ENCODE results near the gene LILRB1. TPM values are rescaled to one million over a fixed set of nuclear protein-coding genes. Genes with fewer than 3 reads are reported as not detected.
A peak's percentile ranks its signal among the peaks of the same experiment; 100 is the strongest.

Gene LILRB1
- total and polyA plus RNA-seq, 10 donors, result 23.5 to 249 (median 113) TPM

GRCh38 chr19:54653181-54653809, 23.0 kb downstream of the LILRB1 start:
- H3K27ac ChIP-seq, result no peak overlapping the region
- peaks cover 0 to 9% (median 0%) of the 10 kb centered on the region in 7 donors for H3K27me3 ChIP-seq (replicated peaks in 1 of 7)
- WGBS, 5 donors, result 28 to 42% (median 33%) methylated on average over 6 of the region's 6 CpGs
- no peaks in the 10 kb centered on the region for H3K9me3 ChIP-seq
- H3K36me3 ChIP-seq, result no peaks in the 10 kb centered on the region
- no peaks in the 10 kb centered on the region for H3K4me1 ChIP-seq
- TF ChIP-seq POLR2AphosphoS5 (IDR thresholded peaks at IDR 0.05) (no peak), POLR2A (IDR thresholded peaks at IDR 0.05) (no peak)
- TF ChIP-seq, protein P1, sequence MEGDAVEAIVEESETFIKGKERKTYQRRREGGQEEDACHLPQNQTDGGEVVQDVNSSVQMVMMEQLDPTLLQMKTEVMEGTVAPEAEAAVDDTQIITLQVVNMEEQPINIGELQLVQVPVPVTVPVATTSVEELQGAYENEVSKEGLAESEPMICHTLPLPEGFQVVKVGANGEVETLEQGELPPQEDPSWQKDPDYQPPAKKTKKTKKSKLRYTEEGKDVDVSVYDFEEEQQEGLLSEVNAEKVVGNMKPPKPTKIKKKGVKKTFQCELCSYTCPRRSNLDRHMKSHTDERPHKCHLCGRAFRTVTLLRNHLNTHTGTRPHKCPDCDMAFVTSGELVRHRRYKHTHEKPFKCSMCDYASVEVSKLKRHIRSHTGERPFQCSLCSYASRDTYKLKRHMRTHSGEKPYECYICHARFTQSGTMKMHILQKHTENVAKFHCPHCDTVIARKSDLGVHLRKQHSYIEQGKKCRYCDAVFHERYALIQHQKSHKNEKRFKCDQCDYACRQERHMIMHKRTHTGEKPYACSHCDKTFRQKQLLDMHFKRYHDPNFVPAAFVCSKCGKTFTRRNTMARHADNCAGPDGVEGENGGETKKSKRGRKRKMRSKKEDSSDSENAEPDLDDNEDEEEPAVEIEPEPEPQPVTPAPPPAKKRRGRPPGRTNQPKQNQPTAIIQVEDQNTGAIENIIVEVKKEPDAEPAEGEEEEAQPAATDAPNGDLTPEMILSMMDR (IDR thresholded peaks at IDR 0.05 in 8 of 11, conservative IDR thresholded peaks at IDR 0.05 in 3 of 11), result peak in 9 of 11 experiments; percentile 20 to 64 (median 56)
- no peak overlapping the region for H3K4me3 ChIP-seq
- intact Hi-C loops (cut with DNase I; ENCODE audit: low total_unique reads), result loop anchor here (10.0 kb wide), 1 partner anchor 262 kb away; no protein-coding TSS in a partner anchor
- DNase-seq, result no peak

GRCh38 chr19:54654447-54655321, 24.4 kb downstream of the LILRB1 start:
- peaks cover 0 to 9% (median 0%) of the 10 kb centered on the region in 7 donors for H3K27me3 ChIP-seq (replicated peaks in 1 of 7)
- H3K27ac ChIP-seq, result no peak overlapping the region
- 77 to 85% (median 80%) methylated on average over 13 to 14 of the region's 14 CpGs for WGBS, 5 donors
- intact Hi-C loops (cut with DNase I; ENCODE audit: low total_unique reads), result loop anchor here (10.0 kb wide), 1 partner anchor 260 kb away; no protein-coding TSS in a partner anchor
- TF ChIP-seq POLR2A (IDR thresholded peaks at IDR 0.05) (no peak), POLR2AphosphoS5 (IDR thresholded peaks at IDR 0.05) (no peak)
- TF ChIP-seq, protein P1 (IDR thresholded peaks at IDR 0.05 in 8 of 11, conservative IDR thresholded peaks at IDR 0.05 in 3 of 11), result no peak
- no peaks in the 10 kb centered on the region for H3K4me1 ChIP-seq
- H3K36me3 ChIP-seq, result no peaks in the 10 kb centered on the region
- no peaks in the 10 kb centered on the region for H3K9me3 ChIP-seq
- no peak for DNase-seq
- H3K4me3 ChIP-seq, result no peak overlapping the region

DNA sequence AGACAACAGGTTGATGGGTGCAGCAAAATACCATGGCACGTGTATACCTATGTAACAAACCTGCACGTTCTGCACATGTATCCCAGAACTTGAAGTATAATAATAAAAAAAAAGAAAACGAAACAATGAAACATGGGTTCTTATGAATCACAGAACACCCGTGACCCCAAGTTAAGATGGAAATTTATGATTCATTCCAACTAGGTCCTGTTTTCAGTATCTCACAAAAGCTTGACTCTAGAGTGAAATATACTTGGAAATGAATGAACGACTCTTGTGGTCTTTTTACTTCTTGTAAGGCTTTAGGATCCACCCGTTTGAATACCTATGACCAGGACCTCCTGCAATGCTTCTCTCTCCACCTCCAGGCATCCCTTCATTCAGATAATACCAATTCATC, 29.0 kb downstream of the LILRB1 start:
- Histone ChIP-seq H3K27me3 (replicated peaks in 1 of 7) (peaks cover 0 to 29% (median 2%) of the 10 kb centered on the region in 7 donors), H3K27ac (no peak overlapping the region), H3K4me1 (peaks cover 0 to 35% (median 22%) of the 10 kb centered on the region in 6 donors), H3K9me3 (no peaks in the 10 kb centered on the region), H3K36me3 (no peaks in the 10 kb centered on the region), H3K4me3 (no peak overlapping the region)
- WGBS, 5 donors, result 71 to 84% (median 80%) methylated on average over 6 of the region's 6 CpGs
- no peak for TF ChIP-seq POLR2A (IDR thresholded peaks at IDR 0.05)
- TF ChIP-seq POLR2AphosphoS5 (IDR thresholded peaks at IDR 0.05), result no peak
- TF ChIP-seq, protein P1 (IDR thresholded peaks at IDR 0.05 in 8 of 11, conservative IDR thresholded peaks at IDR 0.05 in 3 of 11), result no peak
- no peak for DNase-seq
- intact Hi-C loops (cut with DNase I; ENCODE audit: low total_unique reads), result loop anchor here (10.0 kb wide), 1 partner anchor 256 kb away; no protein-coding TSS in a partner anchor

- 62 to 81% (median 66%) methylated on average over 5 of the region's 5 CpGs for WGBS, 5 donors
- Histone ChIP-seq H3K27ac (peak overlapping the region in 2 of 8 donors; percentile 30 to 56), H3K36me3 (no peaks in the 10 kb centered on the region), H3K4me3 (no peak overlapping the region), H3K9me3 (no peaks in the 10 kb centered on the region), H3K27me3 (replicated peaks in 1 of 7) (peaks cover 0 to 39% (median 7%) of the 10 kb centered on the region in 7 donors), H3K4me1 (peaks cover 0 to 44% (median 22%) of the 10 kb centered on the region in 6 donors)
- TF ChIP-seq, protein P1 (IDR thresholded peaks at IDR 0.05 in 8 of 11, conservative IDR thresholded peaks at IDR 0.05 in 3 of 11), result no peak
- TF ChIP-seq POLR2AphosphoS5 (IDR thresholded peaks at IDR 0.05) (no peak), POLR2A (IDR thresholded peaks at IDR 0.05) (no peak)
- no peak for DNase-seq
- intact Hi-C loops (cut with DNase I; ENCODE audit: low total_unique reads), result no loop called here
These were observed 30.0 kb downstream of the LILRB1 start for GRCh38 chr19:54660306-54660705.
